ENCODE data around the gene ASAP3.
A peak's percentile ranks its signal among the peaks of the same experiment; 100 is the strongest.
"Not testable (repeated sequence)": the region's sequence is repeated elsewhere in the genome, so short reads cannot be mapped to it uniquely, and the experiment has no call there.

The ASAP3 gene

DNA sequence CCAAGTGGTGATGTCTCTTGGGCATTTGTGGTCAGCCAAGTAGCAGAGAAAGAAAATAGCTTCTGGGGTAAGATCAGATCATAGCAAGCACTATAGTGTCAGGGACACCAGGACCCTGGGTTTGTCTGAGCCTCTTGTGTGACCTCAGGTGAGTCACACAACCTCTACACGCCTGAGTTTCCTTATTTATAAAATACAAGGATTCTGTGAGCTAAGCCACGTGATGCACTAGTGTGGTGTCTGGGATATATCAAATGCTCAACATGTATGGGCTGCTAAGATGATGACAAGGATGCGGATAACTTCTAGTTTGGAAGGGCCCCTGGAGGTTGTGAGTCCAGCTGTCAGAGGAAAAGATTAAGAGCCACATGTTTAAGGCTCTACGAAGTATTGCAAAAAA is 89.8 kb downstream of the ASAP3 start:
- DNase-seq = no peak

- DNase-seq = no peak
These were observed 90.3 kb downstream of the ASAP3 start for GRCh38 chr1:23393706-23394105.

- no peak for DNase-seq
These were observed 91.7 kb downstream of the ASAP3 start for GRCh38 chr1:23392125-23392855.

DNA sequence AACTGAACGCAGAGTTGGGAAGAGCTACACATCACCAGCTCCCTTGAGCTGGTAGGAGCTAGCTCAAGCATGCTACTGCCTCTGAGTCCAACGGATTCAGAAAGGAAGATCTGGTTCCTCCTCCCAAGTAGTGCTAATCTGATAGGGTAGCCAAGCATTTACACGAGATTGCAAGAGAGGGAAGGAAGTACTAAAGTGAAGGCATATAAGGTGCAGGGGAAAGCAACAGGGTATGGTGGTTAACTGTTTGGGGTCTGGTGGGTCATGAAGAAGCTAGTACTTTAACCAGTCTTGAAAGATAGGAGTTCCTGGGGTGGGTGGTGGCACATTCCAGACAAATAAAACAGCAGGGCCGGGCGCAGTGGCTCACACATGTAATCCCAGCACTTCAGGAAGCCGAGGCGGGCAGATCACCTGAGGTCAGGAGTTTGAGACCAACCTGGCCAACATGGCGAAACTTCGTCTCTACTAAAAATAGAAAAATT is 94.1 kb downstream of the ASAP3 start:
- DNase-seq = peak; percentile 36

DNA sequence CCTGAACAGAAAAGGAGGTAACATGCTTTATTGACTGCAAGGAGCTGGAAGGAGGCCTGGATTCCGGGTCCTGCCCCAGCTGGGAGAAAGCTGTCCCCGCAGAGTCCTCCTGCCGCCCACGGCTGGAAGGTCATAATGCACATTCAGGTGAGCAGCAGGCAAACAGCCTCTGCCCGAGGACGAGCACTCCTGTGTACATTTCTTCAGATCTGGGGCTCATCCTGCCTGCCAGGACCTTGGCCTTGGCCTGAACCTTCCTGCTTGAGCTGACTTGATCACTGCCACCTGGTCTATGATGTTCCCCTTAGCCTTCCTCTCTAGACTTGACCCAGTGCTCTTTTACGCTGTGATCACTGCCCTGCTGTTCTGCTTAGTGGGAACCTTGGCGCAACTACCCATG is 96.5 kb downstream of the ASAP3 start:
- DNase-seq = no peak

GRCh38 chr1:23385119-23385621 is 98.8 kb downstream of the ASAP3 start:
- no peak for DNase-seq

- DNase-seq = no peak
These were observed 99.5 kb downstream of the ASAP3 start for GRCh38 chr1:23384312-23385058.

DNA sequence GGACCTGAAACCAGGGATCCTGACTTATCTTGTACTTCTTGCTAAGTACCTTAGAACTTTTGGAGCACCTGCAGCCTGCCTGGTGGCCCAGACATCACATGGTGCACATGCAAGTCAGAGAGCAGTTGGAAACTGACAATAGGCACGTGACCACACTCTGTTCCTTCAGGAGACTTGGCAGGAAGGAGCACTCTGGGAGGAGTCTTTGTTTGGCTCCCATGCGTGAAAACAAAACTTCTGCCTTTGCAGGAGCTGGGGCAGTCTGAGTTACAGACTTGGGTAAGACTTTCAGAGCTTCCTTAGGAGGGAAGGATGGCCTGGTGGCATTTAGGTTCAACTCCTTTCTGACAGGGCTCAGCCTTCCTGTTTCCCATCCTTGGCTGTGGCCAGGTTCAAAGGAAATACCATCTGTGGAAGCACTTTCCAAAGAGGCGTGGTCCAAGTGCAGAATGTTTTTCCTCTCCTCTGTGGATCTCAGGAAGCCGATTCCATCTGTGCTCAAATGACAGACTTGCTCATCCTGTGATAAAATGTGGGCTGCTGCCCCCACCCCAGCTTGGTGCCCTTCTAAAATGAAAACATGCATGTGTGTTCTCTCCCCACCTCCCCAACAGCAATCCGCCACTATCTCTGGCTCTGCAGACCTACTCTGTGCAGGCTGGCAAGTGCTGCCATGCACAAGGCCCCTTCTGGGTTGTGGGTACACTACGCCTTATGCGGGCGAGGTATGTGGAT is 100.2 kb downstream of the ASAP3 start:
- DNase-seq = no peak

GRCh38 chr1:23381233-23381885 is 102.6 kb downstream of the ASAP3 start:
- no peak for DNase-seq

DNA sequence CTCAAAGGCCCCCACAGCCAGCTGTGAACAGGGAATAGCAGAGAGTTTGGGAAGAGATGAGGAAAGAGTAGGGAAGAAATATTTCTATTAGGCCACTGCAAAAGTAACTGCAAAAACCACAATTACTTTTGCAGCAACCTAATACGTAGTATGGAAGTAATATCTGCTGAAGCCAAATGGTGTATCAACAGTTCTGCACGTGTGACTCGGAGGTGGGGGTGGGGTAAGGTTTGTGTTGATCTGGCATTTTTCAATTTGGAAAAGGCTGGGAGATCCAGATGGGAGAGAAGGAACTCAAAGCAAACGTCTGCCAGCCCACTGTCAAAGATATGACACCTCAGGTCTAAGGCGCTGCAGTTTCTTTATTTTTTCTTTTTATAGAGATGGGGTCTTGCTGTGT is 103.3 kb downstream of the ASAP3 start:
- no peak for DNase-seq

- not testable (repeated sequence) for DNase-seq
These were observed 103.7 kb downstream of the ASAP3 start for GRCh38 chr1:23380236-23380635.
